GM13977 (cell line): Measurements from ENCODE around the gene ACADVL.

Experiments
- DNase-seq: peaks from one replicate; pipeline ENCODE4 v3.0.0; 2012; ENCODE audit warnings: low spot score
- CTCF ChIP-seq: IDR thresholded peaks from 2 replicates; pipeline ENCODE4 v1.5.1; 2012; ENCODE audit warnings: mild to moderate bottlenecking, control low read depth; ENCODE audit not compliant: insufficient read depth; ENCODE audit errors: extremely low read depth, missing control alignments
- in situ Hi-C: fragments of 300-500 bp; cut with MboI; formaldehyde crosslinking; loops from one replicate; pipeline ENCODE4 v1.12.0; 2022; ENCODE audit warnings: low sequenced_read_pairs, low pct_unique_long_range_greater_than_20kb, mixed read lengths, inconsistent platforms; ENCODE audit not compliant: unreplicated experiment

Gene ACADVL

GRCh38 chr17:7250695-7251627, 31.2 kb downstream of the ACADVL start:
- in situ Hi-C loops, result no loop called here
- no peak for DNase-seq

DNA sequence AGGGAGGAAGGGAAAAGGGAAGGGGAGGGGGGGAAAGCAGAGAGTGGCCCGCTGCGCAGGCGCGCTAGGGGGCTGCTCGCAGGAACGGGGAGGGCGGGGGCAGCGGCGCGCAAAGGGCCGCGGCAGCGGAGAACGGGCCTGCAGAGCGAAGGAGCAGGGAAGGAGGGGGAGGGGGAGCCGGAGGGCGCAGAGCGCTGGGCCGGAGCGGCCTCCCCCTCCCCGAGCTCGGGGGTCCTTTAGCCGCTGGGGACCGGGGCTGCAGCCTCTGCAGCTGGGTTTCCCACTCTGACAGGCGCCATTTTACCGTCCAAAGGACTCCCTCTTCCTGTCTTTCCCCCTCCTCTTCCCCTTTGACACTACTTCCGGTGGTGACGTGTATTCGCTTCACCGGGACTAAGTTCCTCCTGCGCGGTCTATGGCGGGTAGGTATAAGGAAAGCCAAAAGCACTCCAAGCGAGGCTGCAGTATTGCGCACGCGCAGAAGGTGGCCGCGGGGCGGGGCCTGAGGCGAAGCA, 32.0 kb downstream of the ACADVL start, which contains the start of gene CTDNEP1:
TSS of gene CTDNEP1 (minus strand) at position 74 of the 515 bp plus-strand sequence. CDS start 438 bp downstream, outside the sequence.
- in situ Hi-C loops, result no loop called here
- DNase-seq, result peak; percentile 99
- TF ChIP-seq CTCF, result no peak

More at GRCh38 chr17:7250695-7251627, 31.2 kb downstream of the ACADVL start:
- TF ChIP-seq CTCF, result no peak

- peak; percentile 44 for TF ChIP-seq CTCF
- DNase-seq, result peak; percentile 91
- in situ Hi-C loops, result no loop called here
Observed at GRCh38 chr17:7252176-7253043, 32.7 kb downstream of the ACADVL start, which contains the start of gene ELP5. ELP5 (plus strand) TSS chr17:7252215; CDS start chr17:7252551, 336 bp downstream.

DNA sequence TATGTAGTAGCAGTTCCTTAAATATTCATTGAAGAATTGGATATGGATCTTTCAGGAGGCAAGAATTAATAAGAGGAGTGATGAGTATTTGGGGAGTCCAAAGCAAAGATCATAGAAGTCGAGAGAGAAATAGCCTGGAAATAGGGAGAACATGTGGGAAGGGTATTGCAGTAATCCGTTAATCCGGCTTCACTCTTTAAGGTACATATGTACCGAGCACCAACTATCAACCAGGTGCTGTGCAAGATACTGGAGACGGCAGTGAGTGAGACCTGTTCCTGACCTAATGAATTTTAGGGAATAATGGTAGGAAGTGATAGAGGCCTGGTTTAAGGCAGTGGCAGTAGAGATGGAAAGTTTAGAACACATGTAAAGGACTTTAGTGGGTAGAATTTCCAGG, 33.3 kb downstream of the ACADVL start:
- no peak for TF ChIP-seq CTCF
- no peak for DNase-seq
- in situ Hi-C loops, result no loop called here

GRCh38 chr17:7254511-7254910, 34.8 kb downstream of the ACADVL start:
- TF ChIP-seq CTCF, result no peak
- in situ Hi-C loops, result no loop called here
- no peak for DNase-seq
